Loucy (cell line): ENCODE measurements around the gene MAN2A2.

ENCODE experiments used
- CTCF ChIP-seq: fragments of 200-600 bp; sonication (generic); conservative IDR thresholded peaks from 2 replicates; pipeline ENCODE4 v1.5.1; 2014; ENCODE audit warnings: mild to moderate bottlenecking, antibody characterized with exemption, low read length
- EZH2phosphoT487 ChIP-seq: fragments of 200-600 bp; IDR thresholded peaks from 2 replicates; pipeline ENCODE4 v1.6.1; 2018; ENCODE audit warnings: antibody characterized with exemption, mild to moderate bottlenecking, moderate library complexity, borderline replicate concordance

GRCh38 chr15:90968434-90968833 lies 65.3 kb downstream of the MAN2A2 start:
- TF ChIP-seq EZH2phosphoT487 = no peak
- no peak for TF ChIP-seq CTCF
